ENCODE results near the gene OPHN1.

DNA sequence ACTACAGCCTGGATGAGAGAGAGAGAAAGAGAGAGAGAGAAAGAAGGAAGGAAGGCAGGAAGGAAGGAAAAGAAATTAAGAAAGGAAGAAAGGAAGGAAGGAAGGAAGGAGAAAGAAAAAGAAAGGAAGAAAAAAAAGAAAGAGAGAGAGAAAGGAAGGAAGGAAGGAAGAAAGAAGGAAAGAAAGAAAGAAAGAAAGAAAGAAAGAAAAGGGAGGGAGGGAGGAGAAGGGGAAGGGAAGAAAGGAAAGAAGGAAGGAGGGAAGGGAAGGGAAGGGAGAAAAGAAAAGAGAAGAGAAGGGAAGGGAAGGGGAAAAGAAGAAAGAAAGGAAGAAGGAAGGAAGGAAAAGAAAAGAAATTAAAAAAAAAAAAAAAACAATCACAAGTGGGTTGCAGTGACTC lies 146.3 kb downstream of the OPHN1 start:
- TF ChIP-seq POLR2AphosphoS5 (IDR thresholded peaks at IDR 0.05) (no peak), CTCF (IDR thresholded peaks at IDR 0.05) (no peak)

Measured in upper lobe of left lung (tissue), 4 donors.